ENCODE measurements around the gene ADAP1. TPM values are rescaled to one million over a fixed set of nuclear protein-coding genes. Genes with fewer than 3 reads are reported as not detected.

Gene ADAP1
- polyA plus RNA-seq, 1 experiment: 5.1 TPM

- ChIA-PET POLR2A (interaction anchor here (0.6 kb wide), 1 partner anchor 44 kb away, joined by 5 read pairs; no protein-coding TSS in a partner anchor), CTCF (interaction anchor here (1.5 kb wide), 2 partner anchors 13 to 100 kb away, joined by 4 to 7 read pairs; no protein-coding TSS in a partner anchor)
- Histone ChIP-seq H3K27me3 (ENCODE audit: control insufficient read depth, insufficient read depth, low read length) (no peaks in the 10 kb centered on the region), H3K4me3 (ENCODE audit: low read depth, low read length) (no peak overlapping the region), H3K36me3 (ENCODE audit: control insufficient read depth, insufficient read depth, low read length) (peaks cover 25% of the 10 kb centered on the region)
- TF ChIP-seq CTCF (IDR thresholded peaks at IDR 0.05; ENCODE audit: insufficient read depth, low read depth, low read length): no peak
- no peak for DNase-seq (ENCODE audit: low read depth)
Observed at GRCh38 chr7:885893-886625, 68.4 kb downstream of the ADAP1 start.

GRCh38 chr7:885261-885892, 69.1 kb downstream of the ADAP1 start:
- no peak for DNase-seq (ENCODE audit: low read depth)
- TF ChIP-seq CTCF (IDR thresholded peaks at IDR 0.05; ENCODE audit: insufficient read depth, low read depth, low read length): no peak
- POLR2A ChIA-PET: no interaction called here
- H3K36me3 ChIP-seq (ENCODE audit: control insufficient read depth, insufficient read depth, low read length): peaks cover 25% of the 10 kb centered on the region
- H3K27me3 ChIP-seq (ENCODE audit: control insufficient read depth, insufficient read depth, low read length): no peaks in the 10 kb centered on the region
- CTCF ChIA-PET: interaction anchor here (1.5 kb wide), 2 partner anchors 12 to 99 kb away, joined by 4 to 7 read pairs; no protein-coding TSS in a partner anchor
- H3K4me3 ChIP-seq (ENCODE audit: low read depth, low read length): no peak overlapping the region

- H3K36me3 ChIP-seq (ENCODE audit: control insufficient read depth, insufficient read depth, low read length): peaks cover 25% of the 10 kb centered on the region
- no peak for TF ChIP-seq CTCF (IDR thresholded peaks at IDR 0.05; ENCODE audit: insufficient read depth, low read depth, low read length)
- H3K27me3 ChIP-seq (ENCODE audit: control insufficient read depth, insufficient read depth, low read length): no peaks in the 10 kb centered on the region
- POLR2A ChIA-PET: no interaction called here
- no peak for DNase-seq (ENCODE audit: low read depth)
- no peak overlapping the region for H3K4me3 ChIP-seq (ENCODE audit: low read depth, low read length)
- CTCF ChIA-PET: interaction anchor here (1.5 kb wide), 2 partner anchors 11 to 98 kb away, joined by 4 to 7 read pairs; no protein-coding TSS in a partner anchor
Observed at GRCh38 chr7:884191-885003, 70.1 kb downstream of the ADAP1 start.

GRCh38 chr7:883055-884021, 71.1 kb downstream of the ADAP1 start:
- CTCF ChIA-PET: no interaction called here
- DNase-seq (ENCODE audit: low read depth): no peak
- Histone ChIP-seq H3K4me3 (ENCODE audit: low read depth, low read length) (no peak overlapping the region), H3K27me3 (ENCODE audit: control insufficient read depth, insufficient read depth, low read length) (no peaks in the 10 kb centered on the region), H3K36me3 (ENCODE audit: control insufficient read depth, insufficient read depth, low read length) (peaks cover 16% of the 10 kb centered on the region)
- no peak for TF ChIP-seq CTCF (IDR thresholded peaks at IDR 0.05; ENCODE audit: insufficient read depth, low read depth, low read length)
- POLR2A ChIA-PET: no interaction called here
